PFSK-1 (cell line): Measurements from ENCODE around the gene RAB6A.

Experiments used
- FOXP2 ChIP-seq: optimal IDR thresholded peaks from 2 replicates; pipeline ENCODE3; 2011; ENCODE audit warnings: borderline replicate concordance, control low read depth, inconsistent platforms; ENCODE audit not compliant: insufficient read depth; ENCODE audit errors: extremely low read length, extremely low read depth
- POLR2AphosphoS5 ChIP-seq: IDR thresholded peaks from 2 replicates; pipeline ENCODE4 v1.6.1; 2012; ENCODE audit warnings: low read depth, mild to moderate bottlenecking, control low read depth, low read length, moderate library complexity
- SIN3A ChIP-seq: IDR thresholded peaks from 2 replicates; pipeline ENCODE4 v1.6.1; 2012; ENCODE audit warnings: mild to moderate bottlenecking, low read length, moderate library complexity, borderline replicate concordance; ENCODE audit not compliant: insufficient read depth
- TAF1 ChIP-seq: IDR thresholded peaks from 2 replicates; pipeline ENCODE4 v1.6.1; 2012; ENCODE audit warnings: low read length, control low read depth, borderline replicate concordance; ENCODE audit not compliant: insufficient read depth
- TF ChIP-seq, protein P1 (sequence below), 2 experiments: IDR thresholded peaks; 2 replicates each; pipeline versions ENCODE4 v1.6.1 to v1.8.0; 2011 to 2012; ENCODE audit warnings: low read depth in 2 of 2, low read length in 2 of 2, control low read depth in 1 of 2, inconsistent platforms in 1 of 2, mild to moderate bottlenecking in 1 of 2, moderate library complexity in 1 of 2; ENCODE audit not compliant: insufficient read depth in 1 of 2

RAB6A gene

DNA sequence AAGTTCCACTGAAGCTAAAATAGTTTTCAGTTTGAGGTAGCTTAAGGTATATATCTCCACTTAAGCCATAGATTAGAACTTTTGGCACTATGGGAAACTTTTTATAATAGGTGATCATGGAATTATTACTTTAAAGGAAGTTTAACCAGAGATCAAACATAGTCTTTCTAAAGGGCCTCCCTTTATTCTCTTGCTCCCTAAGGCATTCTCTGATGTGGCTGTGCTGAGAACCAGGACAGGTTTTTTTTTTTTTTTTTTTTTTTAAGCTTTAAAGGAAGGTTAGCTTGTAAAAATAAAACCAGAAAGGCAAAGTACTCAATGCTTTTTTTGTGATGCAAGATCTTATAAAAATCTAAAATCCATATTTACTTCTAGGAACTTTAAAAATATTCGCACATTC, 23.9 kb upstream of the RAB6A start:
- TF ChIP-seq POLR2AphosphoS5, result no peak
- TF ChIP-seq FOXP2, result no peak
- no peak for TF ChIP-seq TAF1
- no peak for TF ChIP-seq SIN3A
- TF ChIP-seq, protein P1, sequence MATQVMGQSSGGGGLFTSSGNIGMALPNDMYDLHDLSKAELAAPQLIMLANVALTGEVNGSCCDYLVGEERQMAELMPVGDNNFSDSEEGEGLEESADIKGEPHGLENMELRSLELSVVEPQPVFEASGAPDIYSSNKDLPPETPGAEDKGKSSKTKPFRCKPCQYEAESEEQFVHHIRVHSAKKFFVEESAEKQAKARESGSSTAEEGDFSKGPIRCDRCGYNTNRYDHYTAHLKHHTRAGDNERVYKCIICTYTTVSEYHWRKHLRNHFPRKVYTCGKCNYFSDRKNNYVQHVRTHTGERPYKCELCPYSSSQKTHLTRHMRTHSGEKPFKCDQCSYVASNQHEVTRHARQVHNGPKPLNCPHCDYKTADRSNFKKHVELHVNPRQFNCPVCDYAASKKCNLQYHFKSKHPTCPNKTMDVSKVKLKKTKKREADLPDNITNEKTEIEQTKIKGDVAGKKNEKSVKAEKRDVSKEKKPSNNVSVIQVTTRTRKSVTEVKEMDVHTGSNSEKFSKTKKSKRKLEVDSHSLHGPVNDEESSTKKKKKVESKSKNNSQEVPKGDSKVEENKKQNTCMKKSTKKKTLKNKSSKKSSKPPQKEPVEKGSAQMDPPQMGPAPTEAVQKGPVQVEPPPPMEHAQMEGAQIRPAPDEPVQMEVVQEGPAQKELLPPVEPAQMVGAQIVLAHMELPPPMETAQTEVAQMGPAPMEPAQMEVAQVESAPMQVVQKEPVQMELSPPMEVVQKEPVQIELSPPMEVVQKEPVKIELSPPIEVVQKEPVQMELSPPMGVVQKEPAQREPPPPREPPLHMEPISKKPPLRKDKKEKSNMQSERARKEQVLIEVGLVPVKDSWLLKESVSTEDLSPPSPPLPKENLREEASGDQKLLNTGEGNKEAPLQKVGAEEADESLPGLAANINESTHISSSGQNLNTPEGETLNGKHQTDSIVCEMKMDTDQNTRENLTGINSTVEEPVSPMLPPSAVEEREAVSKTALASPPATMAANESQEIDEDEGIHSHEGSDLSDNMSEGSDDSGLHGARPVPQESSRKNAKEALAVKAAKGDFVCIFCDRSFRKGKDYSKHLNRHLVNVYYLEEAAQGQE (IDR thresholded peaks at IDR 0.05; ENCODE audit: insufficient read depth in 1 of 2, low read depth in 2 of 2, low read length in 2 of 2), result no peak

DNA sequence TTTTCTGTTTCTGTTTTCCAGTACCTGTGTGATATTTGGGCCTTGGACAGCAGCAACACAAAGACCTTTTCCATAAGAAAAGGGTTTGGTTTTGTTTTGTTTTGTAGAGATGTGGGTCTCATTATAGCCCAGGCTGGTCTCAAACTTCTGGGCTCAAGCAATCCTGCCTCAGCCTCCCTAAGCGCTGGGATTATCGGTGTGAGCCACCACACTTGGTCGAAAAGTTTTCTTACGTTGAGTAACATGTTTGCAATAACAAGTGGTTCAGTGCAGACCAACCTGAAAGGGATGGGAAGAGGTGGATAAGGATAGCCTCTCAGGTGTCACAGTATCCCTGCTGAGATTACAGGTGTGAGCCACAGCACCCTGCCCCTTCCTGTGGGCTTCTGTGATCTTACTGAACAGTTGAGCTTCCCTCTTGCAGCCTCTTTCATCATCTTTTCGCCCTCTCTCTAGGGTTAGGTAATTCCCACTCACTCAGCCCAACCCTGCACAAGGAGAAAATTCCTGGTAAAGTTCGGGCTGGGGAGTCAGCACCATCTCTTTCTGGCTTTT, 23.3 kb upstream of the RAB6A start:
- TF ChIP-seq TAF1 (no peak), FOXP2 (no peak), POLR2AphosphoS5 (no peak), SIN3A (no peak)
- TF ChIP-seq, protein P1 (IDR thresholded peaks at IDR 0.05; ENCODE audit: insufficient read depth in 1 of 2, low read depth in 2 of 2, low read length in 2 of 2), result no peak

DNA sequence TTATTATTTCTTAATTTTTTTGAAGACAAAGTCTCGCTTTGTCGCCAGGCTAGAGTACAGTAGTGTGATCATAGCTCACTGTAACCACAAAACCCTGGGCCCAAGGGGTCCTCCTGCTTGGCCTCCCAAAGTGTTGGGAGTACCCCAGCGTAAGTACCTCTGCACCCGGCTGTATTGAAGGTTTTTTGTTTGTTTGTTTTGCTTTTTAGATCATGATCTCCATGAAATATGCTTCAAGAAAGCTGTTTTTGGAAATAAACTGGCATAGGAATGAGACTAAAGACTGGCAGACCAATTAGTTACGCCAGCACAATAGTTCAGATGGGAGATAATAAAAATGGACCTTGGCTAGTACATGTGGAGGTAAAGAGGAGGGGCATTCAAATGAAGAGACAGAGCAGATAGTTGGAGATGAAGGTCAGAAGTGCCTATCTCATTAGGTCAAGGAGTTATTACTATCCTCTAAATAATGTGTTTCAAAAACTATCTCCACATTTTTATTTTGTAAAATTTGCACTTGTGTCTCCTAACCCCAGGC, 22.7 kb upstream of the RAB6A start:
- no peak for TF ChIP-seq SIN3A
- no peak for TF ChIP-seq TAF1

DNA sequence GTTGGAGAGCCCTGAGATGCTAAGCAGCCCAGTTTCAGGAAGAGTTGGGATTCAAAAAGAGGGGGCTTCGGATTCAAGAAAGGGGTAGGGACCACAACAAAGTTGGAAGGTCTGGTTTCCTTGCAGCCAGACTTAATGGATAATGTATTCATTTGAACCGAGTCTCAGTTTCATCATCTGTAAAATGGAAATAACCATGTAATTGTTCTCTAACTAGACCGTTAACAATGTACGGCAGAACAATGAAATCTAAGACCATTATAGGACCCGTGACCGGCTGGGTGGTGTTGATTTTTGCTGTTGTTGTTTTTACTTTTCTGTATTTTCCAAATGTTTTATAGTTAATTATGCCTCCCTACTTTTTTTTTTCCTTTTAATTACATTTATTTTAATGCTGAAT, 20.4 kb upstream of the RAB6A start:
- TF ChIP-seq, protein P1 (IDR thresholded peaks at IDR 0.05; ENCODE audit: insufficient read depth in 1 of 2, low read depth in 2 of 2, low read length in 2 of 2), result no peak
- TF ChIP-seq TAF1 (no peak), SIN3A (no peak), FOXP2 (no peak), POLR2AphosphoS5 (no peak)

DNA sequence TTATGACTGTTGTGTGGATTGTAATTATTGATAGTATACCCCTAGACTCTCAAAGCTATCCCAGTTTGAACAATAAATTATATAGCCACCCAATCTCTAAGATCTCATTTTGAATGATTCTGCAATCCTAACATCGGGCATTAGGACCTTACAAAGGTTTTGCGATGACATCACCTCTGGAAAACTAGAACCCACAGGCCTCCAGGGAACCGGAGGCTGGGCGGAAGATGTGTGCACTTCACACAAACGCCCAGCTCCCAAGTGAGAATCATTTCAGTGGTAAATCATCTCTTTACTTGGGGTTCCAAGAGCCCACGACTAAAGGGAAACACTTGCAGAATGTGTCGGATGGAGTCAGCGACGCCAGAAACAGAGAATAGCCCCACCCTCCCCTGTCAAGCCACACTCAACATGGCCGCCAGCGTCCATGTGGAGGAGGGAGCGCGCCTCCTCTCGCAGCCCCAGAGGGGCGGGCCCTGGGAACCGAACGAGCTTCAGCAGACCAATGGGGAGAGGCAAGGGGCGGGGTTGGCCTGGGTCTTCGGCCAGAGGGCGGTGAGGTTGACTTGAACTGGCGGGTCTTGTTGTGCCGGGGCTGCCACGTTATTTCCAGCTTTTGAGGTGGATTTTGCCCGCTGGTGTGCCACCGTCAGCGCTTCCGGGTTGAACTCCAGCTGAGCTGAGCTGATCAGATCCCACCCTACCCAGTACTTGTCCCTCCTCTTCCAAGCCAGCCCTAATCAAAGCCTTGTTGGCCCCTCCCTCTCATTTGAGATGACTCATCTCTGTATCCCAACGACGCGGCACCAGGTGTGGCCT, 18.4 kb upstream of the RAB6A start:
- peak; percentile 78 for TF ChIP-seq TAF1
- TF ChIP-seq, protein P1 (IDR thresholded peaks at IDR 0.05; ENCODE audit: insufficient read depth in 1 of 2, low read depth in 2 of 2, low read length in 2 of 2), result peak in 1 of 2 experiments; percentile 54; a peak in 1 of 4 replicates
- peak; percentile 94 for TF ChIP-seq POLR2AphosphoS5
- peak; percentile 64; the same call in 1 of the 2 replicates for TF ChIP-seq SIN3A
- no peak for TF ChIP-seq FOXP2
